H1 (cell line): ENCODE results near the gene TM4SF1. TPM values are rescaled to one million over a fixed set of nuclear protein-coding genes. Genes with fewer than 3 reads are reported as not detected.

Experiments
- CTCF ChIA-PET: fragments of 300-600 bp; sonication (Branson Sonifier 250); formaldehyde crosslinking; loops from one replicate; lab custom pipeline; 2021; ENCODE audit not compliant: partially characterized antibody; lab: Charles Lee
- POLR2A ChIA-PET: fragments of 300-600 bp; sonication (Branson Sonifier 250); formaldehyde crosslinking; loops from one replicate; lab custom pipeline; 2021; ENCODE audit warnings: inconsistent platforms; ENCODE audit not compliant: partially characterized antibody; lab: Charles Lee
- DNase-seq, 2 experiments: peaks; one replicate each; pipeline versions ENCODE4 v3.0.0 to v3.0.0-alpha.2; 2010 to 2022; ENCODE audit warnings: low spot score in 2 of 2, low read depth in 1 of 2, mixed read lengths in 1 of 2
- FAIRE-seq: peaks from 2 replicates; lab custom pipeline; 2011; peaks lifted over from hg19 to GRCh38; lab: Jason Lieb, UNC
- H2AFZ ChIP-seq: 2 replicates; pipeline ENCODE4 v1.8.1; 2012; ENCODE audit warnings: low read length, inconsistent platforms
- H2AK5ac ChIP-seq: 2 replicates; pipeline ENCODE4 v1.6.1; 2013; ENCODE audit warnings: low read depth, low read length
- H2BK120ac ChIP-seq: replicated peaks from 2 replicates; pipeline ENCODE3; 2013; ENCODE audit warnings: low read depth, low read length, inconsistent platforms
- H2BK12ac ChIP-seq: 2 replicates; pipeline ENCODE4 v1.6.1; 2013; ENCODE audit warnings: low read depth, low read length
- H2BK15ac ChIP-seq: 2 replicates; pipeline ENCODE4 v1.6.1; 2013; ENCODE audit warnings: low read length
- H2BK20ac ChIP-seq: 2 replicates; pipeline ENCODE4 v1.6.1; 2013; ENCODE audit warnings: low read length
- H2BK5ac ChIP-seq: 2 replicates; pipeline ENCODE4 v1.6.1; 2013; ENCODE audit warnings: low read depth, low read length
- H3K14ac ChIP-seq: 2 replicates; pipeline ENCODE4 v1.6.1; 2013; ENCODE audit warnings: inconsistent platforms; ENCODE audit not compliant: insufficient read length
- H3K18ac ChIP-seq: 2 replicates; pipeline ENCODE4 v1.6.1; 2013; ENCODE audit warnings: low read length; ENCODE audit errors: extremely low read depth
- H3K23ac ChIP-seq: 2 replicates; pipeline ENCODE4 v1.6.1; 2013; ENCODE audit warnings: inconsistent platforms; ENCODE audit not compliant: insufficient read length
- H3K23me2 ChIP-seq: 2 replicates; pipeline ENCODE4 v1.6.1; 2013; ENCODE audit warnings: low read depth, low read length
- H3K27ac ChIP-seq: 2 replicates; pipeline ENCODE4 v1.6.1; 2011; ENCODE audit warnings: low read depth, low read length, inconsistent platforms
- H3K27me3 ChIP-seq, 4 experiments: replicated peaks in 1 of 4; 1 replicate in 1 of 4; 2 replicates in 3 of 4; pipeline versions ENCODE4 v1.6.1 to v1.8.1; 2011 to 2013; ENCODE audit warnings: low read length in 3 of 4, mild to moderate bottlenecking in 3 of 4, inconsistent platforms in 2 of 4, mixed read lengths in 2 of 4, moderate library complexity in 1 of 4; ENCODE audit not compliant: control insufficient read depth in 3 of 4, insufficient read depth in 3 of 4; ENCODE audit errors: extremely low read depth in 1 of 4
- H3K36me3 ChIP-seq, 4 experiments: 2 replicates each; pipeline versions ENCODE4 v1.6.1 to v1.8.1; 2011 to 2013; ENCODE audit warnings: mild to moderate bottlenecking in 4 of 4, low read length in 3 of 4, moderate library complexity in 2 of 4, control low read depth in 1 of 4, inconsistent platforms in 1 of 4; ENCODE audit not compliant: insufficient read depth in 4 of 4, control insufficient read depth in 2 of 4
- H3K4ac ChIP-seq: replicated peaks from 2 replicates; pipeline ENCODE3; 2013; ENCODE audit warnings: low read length, low read depth, mixed read lengths, inconsistent platforms; ENCODE audit not compliant: insufficient read length
- H3K4me1 ChIP-seq, 4 experiments: replicated peaks in 1 of 4; 1 replicate in 1 of 4; 2 replicates in 3 of 4; pipeline versions ENCODE4 v1.6.1 to v1.8.1; 2011 to 2013; ENCODE audit warnings: low read length in 3 of 4, inconsistent platforms in 2 of 4, mixed read lengths in 1 of 4; ENCODE audit not compliant: insufficient read depth in 4 of 4, control insufficient read depth in 3 of 4
- H3K4me2 ChIP-seq, 2 experiments: 2 replicates each; pipeline versions ENCODE4 v1.6.1 to v1.8.1; 2011 to 2013; ENCODE audit warnings: low read depth in 2 of 2, low read length in 2 of 2, control low read depth in 1 of 2, inconsistent platforms in 1 of 2, mild to moderate bottlenecking in 1 of 2; ENCODE audit not compliant: insufficient read depth in 1 of 2
- H3K4me3 ChIP-seq, 4 experiments: fragments of 200-600, 300-600 bp in 1 of 4; sonication (generic), shearing (Covaris generic), sonication (Bioruptor Twin) in 1 of 4; 2 replicates each; pipeline versions ENCODE4 v1.5.1 to v1.8.1; 2011 to 2016; ENCODE audit warnings: low read length in 4 of 4, low read depth in 3 of 4, control low read depth in 2 of 4, inconsistent platforms in 2 of 4, mild to moderate bottlenecking in 2 of 4, mixed read lengths in 1 of 4, moderate library complexity in 1 of 4; ENCODE audit not compliant: insufficient read depth in 2 of 4; ENCODE audit errors: extremely low read depth in 1 of 4
- H3K56ac ChIP-seq: replicated peaks from 2 replicates; pipeline ENCODE3; 2013; ENCODE audit warnings: low read depth, mild to moderate bottlenecking, mixed read lengths, low read length, inconsistent platforms; ENCODE audit not compliant: insufficient read length
- H3K79me1 ChIP-seq: 2 replicates; pipeline ENCODE4 v1.6.1; 2013; ENCODE audit warnings: low read depth, low read length, control low read depth
- H3K79me2 ChIP-seq, 2 experiments: 2 replicates each; pipeline versions ENCODE4 v1.6.1 to v1.8.1; 2012 to 2013; ENCODE audit warnings: low read length in 2 of 2, mild to moderate bottlenecking in 2 of 2, inconsistent platforms in 1 of 2; ENCODE audit not compliant: insufficient read depth in 2 of 2, control insufficient read depth in 1 of 2
- H3K9ac ChIP-seq, 4 experiments: replicated peaks in 1 of 4; 1 replicate in 1 of 4; 2 replicates in 3 of 4; pipeline versions ENCODE4 v1.6.1 to v1.8.1; 2011 to 2013; ENCODE audit warnings: low read depth in 3 of 4, low read length in 3 of 4, control low read depth in 2 of 4, mild to moderate bottlenecking in 2 of 4, moderate library complexity in 2 of 4, inconsistent platforms in 1 of 4; ENCODE audit errors: extremely low read depth in 1 of 4
- H3K9me3 ChIP-seq, 2 experiments: 2 replicates each; pipeline versions ENCODE4 v1.6.1 to v1.8.1; 2012 to 2013; ENCODE audit warnings: mild to moderate bottlenecking in 2 of 2, moderate library complexity in 2 of 2, control low read depth in 1 of 2, inconsistent platforms in 1 of 2, low read depth in 1 of 2, low read length in 1 of 2, mixed read lengths in 1 of 2; ENCODE audit not compliant: insufficient read depth in 2 of 2
- H4K20me1 ChIP-seq, 2 experiments: replicated peaks in 1 of 2; 2 replicates each; pipeline versions ENCODE3 to v1.8.1; 2011 to 2013; ENCODE audit warnings: inconsistent platforms in 2 of 2, low read length in 2 of 2, mild to moderate bottlenecking in 1 of 2; ENCODE audit not compliant: insufficient read depth in 2 of 2, control insufficient read depth in 1 of 2
- H4K5ac ChIP-seq: 2 replicates; pipeline ENCODE4 v1.6.1; 2013; ENCODE audit warnings: low read length, low read depth, mixed read lengths, inconsistent platforms; ENCODE audit not compliant: insufficient read length
- H4K8ac ChIP-seq: 2 replicates; pipeline ENCODE4 v1.8.0; 2013; ENCODE audit warnings: mild to moderate bottlenecking, moderate library complexity, low read length, inconsistent platforms; ENCODE audit not compliant: insufficient read depth; ENCODE audit errors: extremely low read depth
- H4K91ac ChIP-seq: replicated peaks from 2 replicates; pipeline ENCODE3; 2013; ENCODE audit warnings: low read length, mixed read lengths, inconsistent platforms; ENCODE audit not compliant: insufficient read length
- E2F6 ChIP-seq: IDR thresholded peaks from 2 replicates; pipeline ENCODE4 v1.6.1; 2012; ENCODE audit warnings: inconsistent platforms
- FOSL1 ChIP-seq: IDR thresholded peaks from 2 replicates; pipeline ENCODE4 v1.6.1; 2011; ENCODE audit warnings: mild to moderate bottlenecking, low read depth, low read length, moderate library complexity; ENCODE audit not compliant: insufficient read depth
- RXRA ChIP-seq: IDR thresholded peaks from 2 replicates; pipeline ENCODE4 v1.6.1; 2011; ENCODE audit warnings: low read depth, mild to moderate bottlenecking, low read length, moderate library complexity; ENCODE audit not compliant: insufficient read depth
- SIRT6 ChIP-seq: IDR thresholded peaks from one replicate; pipeline ENCODE4 v1.7.1; 2012; ENCODE audit warnings: low read length, inconsistent platforms
- YY1 ChIP-seq: IDR thresholded peaks from 2 replicates; pipeline ENCODE4 v1.6.1; 2011; ENCODE audit warnings: low read depth, mild to moderate bottlenecking, low read length
- WGBS, 2 experiments: shearing (Covaris generic) in 1 of 2; methylation state at CpG; one replicate each; pipeline versions ENCODE4 v1.1.6 to v1.1.7; 2013 to 2015; ENCODE audit warnings: low lambda C conversion rate in 2 of 2, mixed read lengths in 2 of 2, inconsistent platforms in 1 of 2, low coverage in 1 of 2, missing lambda C conversion rate in 1 of 2; ENCODE audit not compliant: insufficient replicate concordance in 2 of 2, insufficient coverage in 1 of 2, insufficient read length in 1 of 2; ENCODE audit errors: extremely low coverage in 1 of 2, missing lambda C conversion rate in 1 of 2; 5-methylcytosine and 5-hydroxymethylcytosine counted together
- polyA plus RNA-seq, 7 experiments: library from polyadenylated mRNA; depleted of rRNA in 3 of 7; stranded (reverse) in 5 of 7; unstranded in 2 of 7; fragments of >200 nt in 5 of 7; fragments of 200-250 nt in 2 of 7; gene quantifications; 1 replicate in 5 of 7; 2 replicates in 1 of 7; 4 replicates in 1 of 7; pipeline versions ENCODE4 v1.2.1 to v1.2.3, GENCODE V29; 2011 to 2013; ENCODE audit warnings: missing spikeins in 2 of 7, mixed read lengths in 2 of 7
- total RNA-seq: library from RNA; stranded (reverse); fragmentation: NEBNext Ultra II Directional; extraction: Animal tissue kit (Norgen Biotek cat#: 25700); gene quantifications from 2 replicates; pipeline ENCODE4 v1.2.1, GENCODE V29; 2021
- TF ChIP-seq, protein P1 (sequence below): IDR thresholded peaks from 2 replicates; pipeline ENCODE4 v1.6.1; 2012; ENCODE audit warnings: inconsistent platforms

TM4SF1 gene
- total and polyA plus RNA-seq, 2 of the 8 experiments (the other 6 are each of a cell fraction or from before 2014, with no cell fraction given) = 0.26 to 1.3 TPM

DNA sequence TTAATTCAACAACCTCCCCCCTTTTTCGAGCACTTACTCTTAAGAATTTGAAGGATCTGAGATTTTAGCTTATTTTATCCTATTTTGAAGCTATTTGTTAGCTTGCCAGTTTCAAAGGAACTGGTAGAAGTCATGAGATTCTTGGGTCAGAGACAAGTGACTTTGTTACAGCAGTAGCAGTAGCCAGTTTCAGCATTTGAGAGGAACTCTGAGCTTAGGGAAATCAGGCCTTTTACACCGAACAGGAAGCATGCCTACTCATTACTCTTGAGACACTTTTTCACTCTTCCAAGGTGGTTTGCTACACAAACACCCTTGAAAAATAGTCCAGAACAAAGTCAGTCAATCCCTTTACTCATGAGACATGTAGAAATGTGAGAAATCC lies 24.5 kb upstream of the TM4SF1 start:
- Histone ChIP-seq H2AK5ac (no peak overlapping the region), H3K4me3 (no peak overlapping the region), H3K79me1 (no peaks in the 10 kb centered on the region), H3K4me2 (no peak overlapping the region), H3K27ac (no peak overlapping the region), H3K9me3 (no peaks in the 10 kb centered on the region), H3K36me3 (no peaks in the 10 kb centered on the region), H3K56ac (no peak overlapping the region), H4K20me1 (no peaks in the 10 kb centered on the region), H2BK5ac (no peak overlapping the region), H3K23me2 (no peaks in the 10 kb centered on the region), H2BK120ac (no peak overlapping the region), H2BK12ac (no peak overlapping the region)
- POLR2A ChIA-PET = no interaction called here
- TF ChIP-seq, protein P1, sequence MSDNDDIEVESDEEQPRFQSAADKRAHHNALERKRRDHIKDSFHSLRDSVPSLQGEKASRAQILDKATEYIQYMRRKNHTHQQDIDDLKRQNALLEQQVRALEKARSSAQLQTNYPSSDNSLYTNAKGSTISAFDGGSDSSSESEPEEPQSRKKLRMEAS = no peak
- TF ChIP-seq RXRA (no peak), SIRT6 (no peak), YY1 (no peak), FOSL1 (no peak), E2F6 (no peak)
- TF ChIP-seq, all 59 proteins: peak for 0
- H2BK20ac ChIP-seq = no peak overlapping the region
- no peak for FAIRE-seq
- H3K79me2 ChIP-seq = no peaks in the 10 kb centered on the region
- no peak overlapping the region for H3K23ac ChIP-seq
- no peak overlapping the region for H2AFZ ChIP-seq
- H3K27me3 ChIP-seq = no peaks in the 10 kb centered on the region
- no peaks in the 10 kb centered on the region for H3K4me1 ChIP-seq
- no peak overlapping the region for H3K18ac ChIP-seq
- H2BK15ac ChIP-seq = no peak overlapping the region
- no peak overlapping the region for H4K91ac ChIP-seq
- H3K4ac ChIP-seq = no peak overlapping the region
- CTCF ChIA-PET = interaction anchor here (1.0 to 1.6 kb wide), 7 partner anchors 9 to 369 kb away, joined by 3 to 4 read pairs (median 4); no protein-coding TSS in a partner anchor
- H3K14ac ChIP-seq = no peak overlapping the region
- WGBS, 2 experiments = 94% methylated on average over 2 of the region's 2 CpGs; no CpG with 5 or more reads in 1 of the 2 experiments
- H4K8ac ChIP-seq = no peak overlapping the region
- no peak overlapping the region for H3K9ac ChIP-seq
- no peak overlapping the region for H4K5ac ChIP-seq
- DNase-seq = no peak
